SH-SY5Y (cell line): ENCODE results near the gene TBK1.

Experiments
- GATA2 ChIP-seq: IDR thresholded peaks from 2 replicates; pipeline ENCODE4 v1.6.1; 2011; ENCODE audit warnings: mild to moderate bottlenecking, low read depth, low read length
- GATA3 ChIP-seq: IDR thresholded peaks from 2 replicates; pipeline ENCODE4 v1.6.1; 2011; ENCODE audit warnings: low read depth, mild to moderate bottlenecking, low read length, moderate library complexity

DNA sequence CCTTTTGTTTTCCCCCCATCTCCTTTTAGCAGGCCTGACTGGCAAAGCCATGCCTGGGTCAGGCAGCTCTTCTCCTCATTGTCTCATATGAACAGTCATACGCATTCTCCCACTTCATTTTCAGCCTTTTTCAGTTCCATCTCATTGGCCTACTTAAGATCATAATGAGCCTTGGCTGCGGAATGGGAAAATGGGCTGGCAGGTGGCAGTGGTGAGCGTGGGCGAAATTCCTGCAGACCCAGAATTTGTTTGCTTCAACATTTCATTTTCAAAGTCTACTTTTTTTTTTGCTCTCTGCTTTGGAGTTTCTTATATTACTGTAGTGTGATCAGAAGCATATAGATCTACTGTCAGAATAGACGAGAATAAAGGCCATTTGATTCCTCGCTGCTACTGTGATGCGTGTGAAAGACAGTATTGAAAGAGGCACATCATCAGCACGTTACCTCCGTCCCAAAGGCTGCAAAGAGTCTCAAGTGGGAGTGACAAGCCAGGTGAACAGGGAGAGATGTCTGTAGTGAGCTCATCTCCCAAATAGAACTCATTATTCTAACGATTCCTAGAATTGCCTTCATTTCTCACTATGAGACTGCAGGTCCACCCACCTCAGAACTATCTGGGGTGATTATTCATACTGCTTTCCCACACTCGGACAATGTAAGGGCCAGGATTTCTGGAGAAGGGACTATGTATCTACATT is 73.7 kb downstream of the TBK1 start:
- no peak for TF ChIP-seq GATA3
- no peak for TF ChIP-seq GATA2
